Mesothelial cell of epicardium (in vitro differentiated cells): ENCODE results near the gene LEUTX. TPM values are rescaled to one million over a fixed set of nuclear protein-coding genes. Genes with fewer than 3 reads are reported as not detected.

Experiments
- DNase-seq, 2 experiments: peaks; one replicate each; pipeline ENCODE4 v3.0.0; 2021; ENCODE audit warnings: low spot score in 2 of 2; ENCODE audit not compliant: unreplicated experiment in 2 of 2
- H3K27ac Mint-ChIP-seq: 2 replicates; pipeline ENCODE4 v1.8.0; 2021; ENCODE audit warnings: mixed read lengths
- H3K27me3 Mint-ChIP-seq: 2 replicates; pipeline ENCODE4 v1.8.0; 2021; ENCODE audit warnings: low read depth, mixed read lengths
- H3K36me3 Mint-ChIP-seq: 2 replicates; pipeline ENCODE4 v1.8.0; 2021; ENCODE audit warnings: mixed read lengths
- H3K4me1 Mint-ChIP-seq: 2 replicates; pipeline ENCODE4 v1.8.0; 2021; ENCODE audit warnings: mixed read lengths
- H3K4me3 Mint-ChIP-seq: 2 replicates; pipeline ENCODE4 v1.8.0; 2021; ENCODE audit warnings: mild to moderate bottlenecking, moderate library complexity, mixed read lengths
- H3K9me3 Mint-ChIP-seq: 2 replicates; pipeline ENCODE4 v1.8.0; 2021; ENCODE audit warnings: mixed read lengths
- CTCF ChIP-seq: fragments of 200-600 bp; sonication (generic); IDR thresholded peaks from one replicate; pipeline ENCODE4 v1.5.0; 2021; ENCODE audit warnings: antibody characterized with exemption; ENCODE audit not compliant: unreplicated experiment
- total RNA-seq: library from RNA; stranded (reverse); gene quantifications from 3 replicates; pipeline ENCODE4 v1.2.1, GENCODE V29; 2021

LEUTX gene
- total RNA-seq, 1 donor from 2014 or later: not detected

DNA sequence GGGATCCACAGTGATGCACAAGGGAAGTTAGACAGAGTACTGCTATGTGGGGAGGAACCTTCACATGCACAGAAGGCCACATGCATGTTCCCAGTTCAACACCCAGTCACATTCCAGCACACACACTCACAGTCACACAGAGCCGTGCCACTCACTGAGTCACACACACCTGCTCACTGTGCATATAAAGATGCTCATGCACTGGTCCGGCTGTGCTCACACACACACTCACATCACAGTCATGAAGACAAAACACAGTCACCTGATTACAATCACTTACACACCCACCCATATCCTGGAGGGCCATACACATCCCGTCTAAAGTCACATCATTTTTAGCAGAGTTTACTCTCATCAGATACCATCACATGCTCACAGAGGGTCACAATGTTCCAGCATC, 41.3 kb upstream of the LEUTX start:
- Mint-ChIP-seq H3K27ac (no peak overlapping the region), H3K4me3 (no peak overlapping the region), H3K27me3 (peaks cover 56% of the 10 kb centered on the region), H3K4me1 (no peaks in the 10 kb centered on the region), H3K9me3 (peaks cover 4% of the 10 kb centered on the region), H3K36me3 (no peaks in the 10 kb centered on the region)
- no peak for TF ChIP-seq CTCF
- no peak for DNase-seq

DNA sequence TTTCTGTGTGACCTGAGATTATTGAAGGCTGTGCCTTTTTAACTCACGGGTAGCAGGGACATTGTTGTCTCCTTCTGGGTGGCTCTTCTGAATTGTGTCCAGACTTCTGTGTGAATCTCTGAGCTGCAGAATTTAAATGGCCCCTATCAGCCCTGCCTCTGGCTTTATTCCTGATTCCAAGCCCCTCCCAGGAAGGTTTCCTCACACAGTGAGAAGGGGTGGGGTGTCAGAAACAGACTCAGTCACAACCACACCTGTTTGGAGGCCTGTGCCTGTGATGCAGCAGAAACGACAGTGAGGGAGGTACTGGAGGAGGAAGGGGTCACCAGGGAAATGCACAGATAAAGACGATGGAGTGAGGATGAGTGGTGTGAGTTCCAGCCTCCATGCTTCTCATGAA, 40.8 kb upstream of the LEUTX start, which contains the start of gene CLC:
Gene CLC (minus strand): TSS at position 139 of the 400 bp plus-strand sequence. CDS start 77 bp downstream, at position 62.
- peaks cover 62% of the 10 kb centered on the region for H3K27me3 Mint-ChIP-seq
- no peaks in the 10 kb centered on the region for H3K36me3 Mint-ChIP-seq
- TF ChIP-seq CTCF: no peak
- no peaks in the 10 kb centered on the region for H3K4me1 Mint-ChIP-seq
- DNase-seq: no peak
- H3K27ac Mint-ChIP-seq: no peak within 1 kb of the TSS
- peaks cover 4% of the 10 kb centered on the region for H3K9me3 Mint-ChIP-seq
- no peak within 1 kb of the TSS for H3K4me3 Mint-ChIP-seq

DNA sequence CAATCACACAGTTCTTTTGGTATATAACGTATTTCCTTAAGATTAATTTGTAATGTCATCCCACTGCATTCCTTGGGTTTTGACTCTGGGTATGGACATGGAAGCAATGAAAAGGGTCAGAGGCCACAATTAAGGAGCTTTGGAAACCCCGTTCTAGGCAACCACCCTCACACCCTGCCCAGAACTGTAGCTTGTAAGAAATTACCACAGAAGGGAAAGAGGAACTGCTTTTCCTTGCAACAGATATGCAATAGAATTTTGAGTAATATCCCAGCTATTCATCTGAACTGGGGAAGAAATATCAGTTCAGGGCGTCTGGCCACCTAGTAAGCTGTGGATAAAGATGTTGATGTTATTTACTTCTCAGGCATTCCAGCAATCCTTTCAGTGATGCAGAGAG, 39.8 kb upstream of the LEUTX start:
- no peak for DNase-seq
- H3K4me3 Mint-ChIP-seq: no peak overlapping the region
- no peaks in the 10 kb centered on the region for H3K9me3 Mint-ChIP-seq
- no peak overlapping the region for H3K27ac Mint-ChIP-seq
- H3K36me3 Mint-ChIP-seq: no peaks in the 10 kb centered on the region
- no peak for TF ChIP-seq CTCF
- no peaks in the 10 kb centered on the region for H3K4me1 Mint-ChIP-seq
- peaks cover 68% of the 10 kb centered on the region for H3K27me3 Mint-ChIP-seq

DNA sequence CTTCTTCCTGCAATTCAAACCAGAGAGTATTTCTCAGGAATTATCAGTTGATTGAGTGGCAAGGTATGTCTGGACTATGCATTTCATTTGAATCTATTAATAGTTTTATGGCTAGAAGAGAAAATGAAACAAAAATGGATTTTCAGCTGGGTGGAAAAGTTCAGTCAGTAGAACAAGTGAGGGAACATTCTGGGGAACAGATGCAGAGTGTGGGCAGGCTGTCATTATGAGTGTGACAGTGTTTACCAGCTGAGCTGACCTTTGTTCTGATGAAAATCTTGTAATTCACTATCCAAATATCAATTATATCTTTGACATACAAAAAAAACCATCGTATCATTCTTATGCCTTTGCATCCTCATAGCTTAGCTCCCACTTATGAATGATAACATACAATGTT, 38.3 kb upstream of the LEUTX start:
- Mint-ChIP-seq H3K27me3 (peaks cover 68% of the 10 kb centered on the region), H3K9me3 (no peaks in the 10 kb centered on the region)

DNA sequence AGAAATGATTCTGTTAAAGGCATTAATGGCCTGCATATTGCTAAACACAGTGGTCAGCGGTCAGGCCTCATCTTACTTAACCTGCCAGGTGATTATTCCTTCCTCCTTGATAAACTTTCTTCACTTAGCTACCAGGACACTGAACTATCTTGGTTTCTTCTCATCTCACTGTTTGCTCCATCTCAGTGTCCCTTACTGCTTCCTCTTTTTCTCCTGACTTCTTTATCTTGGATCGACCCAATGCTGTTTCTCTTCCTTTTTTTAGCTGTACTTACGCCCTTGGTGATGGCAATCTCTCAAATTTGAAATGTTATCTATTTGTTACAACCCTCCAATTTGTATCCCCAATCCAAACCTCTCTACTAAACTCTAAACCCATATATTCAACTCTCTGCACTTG, 33.0 kb upstream of the LEUTX start:
- H3K4me1 Mint-ChIP-seq: no peaks in the 10 kb centered on the region
- H3K27me3 Mint-ChIP-seq: peaks cover 78% of the 10 kb centered on the region
- H3K9me3 Mint-ChIP-seq: no peaks in the 10 kb centered on the region
- DNase-seq: no peak
- TF ChIP-seq CTCF: no peak
- no peaks in the 10 kb centered on the region for H3K36me3 Mint-ChIP-seq
- no peak overlapping the region for H3K4me3 Mint-ChIP-seq
- no peak overlapping the region for H3K27ac Mint-ChIP-seq

More for the DNA sequence above, 38.3 kb upstream of the LEUTX start:
- no peaks in the 10 kb centered on the region for H3K4me1 Mint-ChIP-seq
- H3K36me3 Mint-ChIP-seq: no peaks in the 10 kb centered on the region
- H3K4me3 Mint-ChIP-seq: no peak overlapping the region
- DNase-seq: no peak
- TF ChIP-seq CTCF: no peak
- H3K27ac Mint-ChIP-seq: no peak overlapping the region
